HG03064 (cell line): Measurements from ENCODE around the gene RBFOX2.
"Not testable (repeated sequence)": the region's sequence is repeated elsewhere in the genome, so short reads cannot be mapped to it uniquely, and the experiment has no call there.

ENCODE experiments used
- ATAC-seq: cut with Tn5 transposase; IDR thresholded peaks from one replicate; pipeline ENCODE4 v1.9.1; 2021; ENCODE audit warnings: low read depth; ENCODE audit not compliant: unreplicated experiment

The RBFOX2 gene

DNA sequence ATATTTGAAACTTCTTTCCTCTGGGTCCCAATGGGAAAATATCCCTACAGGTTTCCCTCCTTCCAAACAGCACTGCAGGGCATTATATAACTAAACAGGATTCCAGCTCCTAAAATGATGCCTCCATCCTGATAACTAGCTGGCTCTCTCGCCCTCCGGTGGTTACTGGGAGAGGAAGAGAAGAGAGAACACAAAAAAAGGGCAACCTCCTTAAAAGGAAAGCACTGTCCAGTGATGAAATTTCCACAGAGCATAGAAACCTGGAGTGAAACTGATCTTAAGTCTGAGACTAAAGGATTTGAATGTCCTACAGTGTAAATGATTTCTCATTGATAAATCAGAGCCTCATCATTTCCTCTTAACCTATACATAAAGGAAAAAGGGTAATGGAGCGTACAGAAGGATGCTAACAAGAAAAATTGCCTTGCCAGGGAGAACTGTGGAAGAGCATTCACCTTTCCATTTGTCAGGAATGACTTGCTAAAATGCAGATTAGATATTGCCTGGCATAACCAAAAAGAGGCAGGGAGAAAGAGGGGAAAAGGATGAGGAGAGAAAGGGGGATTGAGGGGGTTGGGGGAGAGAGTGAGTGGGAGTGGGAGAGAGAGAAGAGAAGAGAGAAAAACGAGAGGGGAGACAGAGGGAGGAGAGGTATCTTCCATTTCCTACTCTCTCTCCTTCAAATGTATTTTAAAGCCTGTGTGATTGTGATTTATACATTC is 189.6 kb downstream of the RBFOX2 start:
- no peak for ATAC-seq

DNA sequence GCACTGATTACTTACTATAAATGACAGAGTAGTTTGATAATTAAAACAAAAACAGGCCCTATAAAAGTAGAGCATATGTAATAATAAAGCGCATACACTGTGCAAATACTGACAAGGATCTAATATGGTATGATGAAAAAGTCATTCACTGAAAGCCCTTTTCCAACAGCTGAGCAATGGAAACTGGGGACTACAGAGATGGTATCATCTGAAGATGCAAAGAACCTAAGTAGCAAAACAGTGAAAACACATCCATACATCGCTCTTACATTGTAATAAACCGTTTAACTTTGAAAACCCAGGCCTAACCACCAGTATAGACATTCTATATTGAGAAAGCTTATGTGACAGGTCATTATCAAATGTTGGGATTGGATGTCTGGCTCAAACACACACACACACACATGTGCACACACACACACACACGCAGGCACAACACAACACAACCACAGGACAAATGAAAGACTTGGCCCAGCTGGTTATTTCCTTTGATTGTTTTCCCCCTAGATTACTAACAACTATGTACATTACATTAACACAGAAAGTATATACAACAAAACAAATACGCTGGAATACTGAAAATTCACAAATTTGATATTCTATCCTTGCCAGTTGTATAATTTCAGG is 191.4 kb downstream of the RBFOX2 start:
- ATAC-seq: no peak

DNA sequence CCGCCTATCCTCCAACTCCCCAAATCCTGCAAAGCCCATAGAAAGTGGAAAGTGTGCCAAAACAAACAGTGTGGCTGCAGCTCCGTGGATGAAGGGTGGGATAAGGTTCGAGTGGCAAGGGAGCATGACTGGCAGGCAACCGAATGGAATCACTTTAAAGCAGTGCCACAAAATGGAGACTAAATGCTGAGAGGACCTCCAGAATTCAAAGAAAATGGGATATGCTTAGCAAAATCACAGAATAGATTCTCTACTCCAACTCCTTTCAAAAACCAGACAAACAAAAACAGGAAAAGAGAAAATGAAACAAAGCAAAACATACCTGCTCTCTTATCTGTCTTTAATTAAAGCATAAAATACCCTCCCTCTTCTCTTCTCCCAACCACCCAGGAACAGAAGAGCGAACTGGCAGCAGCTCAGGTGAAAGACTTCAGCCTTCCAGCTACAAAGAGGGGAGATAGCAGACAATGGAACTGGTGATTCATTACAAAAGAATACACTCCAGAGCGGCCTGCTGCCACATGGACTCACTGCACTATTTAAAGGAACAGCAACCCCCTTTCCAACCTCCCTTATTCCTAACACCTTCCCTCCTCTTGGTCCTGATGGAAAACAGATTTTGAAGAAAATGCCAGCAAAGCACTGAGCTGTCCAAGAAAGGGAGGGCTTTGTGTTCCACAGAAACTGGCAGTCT is 192.5 kb downstream of the RBFOX2 start:
- no peak for ATAC-seq

DNA sequence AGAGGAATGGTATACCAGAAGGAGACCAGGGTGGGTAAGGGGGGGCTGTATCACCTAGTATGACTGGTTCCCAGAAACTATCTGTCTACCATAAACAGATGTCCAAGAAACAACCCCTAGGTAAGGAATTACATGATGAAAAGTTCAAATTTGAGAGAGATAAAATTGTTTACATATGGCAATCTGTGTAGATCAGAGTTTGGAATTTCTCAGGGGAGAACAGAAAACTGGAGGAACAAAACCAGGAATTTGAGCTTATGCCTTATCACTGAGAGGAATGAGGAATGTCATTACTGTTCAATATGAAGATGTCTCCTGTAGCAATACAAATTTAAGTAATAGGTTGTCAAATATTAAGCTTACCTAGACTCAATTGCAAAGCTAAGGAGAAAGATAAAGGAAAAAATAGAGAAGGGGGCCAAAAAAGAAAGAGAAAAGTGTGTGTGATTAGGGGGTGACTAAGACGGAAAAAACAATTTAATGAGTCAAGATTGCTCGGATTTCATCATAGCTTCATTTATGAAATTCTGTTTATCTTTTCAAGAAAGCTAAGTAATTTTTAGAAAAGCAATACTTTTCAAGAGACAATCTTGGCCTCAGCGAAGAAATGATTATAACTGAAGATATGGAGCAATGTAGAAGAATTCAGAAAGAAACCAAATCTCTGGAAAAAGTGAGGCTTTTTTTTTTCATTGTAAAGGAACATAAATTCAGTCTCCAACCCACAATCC is 193.2 kb downstream of the RBFOX2 start:
- no peak for ATAC-seq

GRCh38 chr22:35834061-35834460 is 194.6 kb downstream of the RBFOX2 start:
- no peak for ATAC-seq

DNA sequence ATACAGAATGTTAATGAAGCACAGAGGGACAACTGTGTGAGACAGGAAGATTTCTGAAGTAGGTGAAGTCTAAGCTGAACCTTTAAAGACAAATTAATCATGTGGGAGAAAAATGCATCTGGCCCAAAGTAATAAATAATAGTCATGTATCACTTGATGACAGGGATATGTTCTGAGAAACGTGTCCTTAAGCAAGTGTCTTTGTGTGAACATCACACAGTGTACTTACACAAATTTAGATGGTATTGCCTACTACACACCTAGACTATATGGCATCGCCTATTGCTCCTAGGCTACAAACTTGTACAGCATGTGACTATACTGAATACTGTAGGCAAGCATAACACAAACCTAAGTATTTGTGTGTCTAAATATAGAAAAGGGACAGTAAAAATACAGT is 198.3 kb downstream of the RBFOX2 start:
- no peak for ATAC-seq

- no peak for ATAC-seq
Measured at GRCh38 chr22:35824256-35824655, 204.4 kb downstream of the RBFOX2 start.

- ATAC-seq: no peak
Measured at GRCh38 chr22:35821654-35822053, 207.0 kb downstream of the RBFOX2 start.

DNA sequence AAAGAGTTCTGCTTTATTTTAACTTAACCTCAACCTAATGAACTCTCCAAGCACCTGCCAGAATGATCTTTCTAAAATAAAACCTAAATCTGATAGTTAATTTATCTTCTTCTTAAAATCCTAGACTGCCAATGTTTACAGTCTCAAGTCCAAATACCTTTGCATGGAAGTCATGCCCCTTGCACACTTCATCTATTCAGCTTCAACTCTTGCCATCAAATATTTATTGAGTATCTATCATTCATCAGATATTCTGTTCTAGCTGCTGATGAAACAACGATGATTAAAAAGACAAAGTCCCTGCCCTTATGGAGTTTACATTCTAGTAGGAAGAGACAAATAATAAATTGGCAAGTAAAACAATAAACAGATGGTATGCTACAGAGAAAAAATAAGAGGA is 209.2 kb downstream of the RBFOX2 start:
- no peak for ATAC-seq

DNA sequence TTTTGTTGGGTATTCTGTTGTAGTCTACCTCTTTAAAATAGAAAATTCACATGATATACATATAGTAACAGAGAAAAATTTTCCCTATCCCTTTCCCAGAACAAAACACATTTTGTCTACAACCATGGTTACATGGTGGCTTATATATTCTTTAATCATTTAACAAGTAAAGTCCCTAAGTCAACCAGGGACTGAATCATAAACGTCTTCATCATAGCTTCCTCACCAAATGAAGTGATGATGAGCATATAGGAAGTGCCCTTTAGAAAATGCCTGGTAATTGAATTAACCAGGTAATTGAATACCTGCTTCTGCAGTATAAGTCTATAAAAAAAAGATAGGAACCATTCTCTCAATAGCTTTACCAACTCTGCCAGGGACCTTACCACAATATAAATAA is 209.7 kb downstream of the RBFOX2 start:
- ATAC-seq: no peak

DNA sequence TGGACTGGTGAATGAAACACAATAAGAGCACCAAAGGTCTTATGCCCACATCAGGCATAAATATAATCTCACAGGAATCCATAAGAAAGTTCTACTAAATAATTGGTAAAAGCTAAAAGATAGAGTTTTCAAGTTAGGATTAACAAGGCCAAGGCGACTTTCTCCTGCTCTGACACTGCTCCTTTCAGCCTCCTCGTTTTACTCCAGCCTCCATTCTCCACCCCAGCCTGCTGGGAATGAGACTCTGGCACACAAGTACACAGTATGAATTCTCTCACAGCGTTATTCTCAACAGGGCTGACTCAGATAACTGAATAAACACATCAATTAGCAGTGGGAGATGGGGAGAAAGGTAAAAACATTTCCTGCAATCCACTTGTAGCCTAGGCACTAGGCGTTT is 216.0 kb downstream of the RBFOX2 start:
- no peak for ATAC-seq

- ATAC-seq: no peak
Measured at GRCh38 chr22:35811670-35812069, 217.0 kb downstream of the RBFOX2 start.

GRCh38 chr22:35809816-35810215 is 218.8 kb downstream of the RBFOX2 start:
- ATAC-seq: no peak

DNA sequence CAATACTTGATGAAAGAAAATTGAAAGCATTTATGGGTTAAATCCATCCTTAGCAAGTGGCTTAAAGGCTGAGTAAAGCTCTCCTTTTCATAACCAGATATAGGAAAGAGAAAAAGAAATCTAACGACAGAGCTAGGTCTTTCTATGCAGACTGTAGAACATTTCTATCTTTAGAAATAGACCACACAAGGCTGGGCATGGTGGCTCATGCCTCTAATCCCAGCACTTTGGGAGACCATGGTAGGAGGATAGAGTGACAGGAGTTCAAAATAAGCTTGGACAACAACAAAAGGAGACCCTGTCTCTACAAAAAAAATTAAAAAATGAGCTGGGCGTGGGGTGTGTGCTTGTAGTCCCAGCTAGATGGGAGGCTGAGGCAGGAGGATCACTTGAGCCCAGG is 220.2 kb downstream of the RBFOX2 start:
- no peak for ATAC-seq

GRCh38 chr22:35806668-35807067 is 222.0 kb downstream of the RBFOX2 start:
- not testable (repeated sequence) for ATAC-seq

GRCh38 chr22:35805466-35805865 is 223.2 kb downstream of the RBFOX2 start:
- no peak for ATAC-seq

- ATAC-seq: no peak
Measured at GRCh38 chr22:35804421-35804820, 224.2 kb downstream of the RBFOX2 start.

DNA sequence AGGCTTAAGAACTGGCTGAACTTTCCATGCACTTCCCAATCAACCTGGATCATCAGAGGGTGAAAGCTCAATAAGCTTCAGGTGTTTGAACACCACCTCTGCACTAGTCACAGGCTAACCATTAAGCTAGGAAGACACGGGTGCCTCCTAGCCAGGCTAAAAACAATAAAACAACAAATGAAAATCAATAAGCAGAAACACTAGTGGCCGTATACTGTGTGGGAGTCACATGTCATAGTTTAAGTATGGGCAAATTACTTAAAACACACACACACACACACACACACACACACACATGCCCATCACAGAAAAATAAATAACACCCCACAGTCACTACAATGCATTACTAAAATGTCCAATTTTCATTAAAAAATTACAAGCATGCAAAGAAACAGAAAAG is 225.7 kb downstream of the RBFOX2 start:
- no peak for ATAC-seq

- not testable (repeated sequence) for ATAC-seq
Measured at GRCh38 chr22:35801301-35801700, 227.3 kb downstream of the RBFOX2 start.

DNA sequence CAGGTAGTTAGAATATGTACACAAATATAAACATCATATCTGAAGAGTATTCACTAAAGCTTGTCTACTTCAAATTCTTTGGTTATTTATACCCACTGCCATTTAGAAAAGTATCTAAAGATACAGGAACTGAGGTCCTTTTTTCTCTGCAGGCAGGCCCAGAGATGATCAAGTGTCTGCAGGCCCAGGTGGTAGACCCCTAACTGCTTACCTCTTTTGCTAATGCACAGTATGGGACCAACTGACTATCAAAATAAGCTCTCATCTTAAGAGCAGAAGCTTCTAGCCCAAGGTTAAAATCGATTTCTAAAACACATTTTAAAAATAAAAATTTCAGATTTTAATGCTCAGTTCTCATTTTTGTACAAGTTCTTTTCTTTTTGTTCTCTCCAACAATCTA is 229.5 kb downstream of the RBFOX2 start:
- ATAC-seq: no peak

- no peak for ATAC-seq
Measured at GRCh38 chr22:35797411-35797810, 231.2 kb downstream of the RBFOX2 start.
